HG03066 (cell line): ENCODE measurements around the gene MACF1.
"Not testable (repeated sequence)": the region's sequence is repeated elsewhere in the genome, so short reads cannot be mapped to it uniquely, and the experiment has no call there.

Source experiments
- ATAC-seq: cut with Tn5 transposase; IDR thresholded peaks from one replicate; pipeline ENCODE4 v1.9.1; 2021; ENCODE audit warnings: low read depth; ENCODE audit not compliant: unreplicated experiment

Gene MACF1

GRCh38 chr1:39524591-39525365, 320.3 kb downstream of the MACF1 start:
- ATAC-seq: no peak

GRCh38 chr1:39525366-39526165, 321.1 kb downstream of the MACF1 start:
- ATAC-seq: peak; percentile 91

- ATAC-seq: no peak
Observed at GRCh38 chr1:39526466-39527189, 322.1 kb downstream of the MACF1 start.

- ATAC-seq: not testable (repeated sequence)
Observed at GRCh38 chr1:39527190-39527579, 322.7 kb downstream of the MACF1 start.

GRCh38 chr1:39528082-39528481, 323.6 kb downstream of the MACF1 start:
- ATAC-seq: no peak

GRCh38 chr1:39529901-39530535, 325.5 kb downstream of the MACF1 start:
- no peak for ATAC-seq

- no peak for ATAC-seq
Observed at GRCh38 chr1:39531526-39531925, 327.0 kb downstream of the MACF1 start.

GRCh38 chr1:39533442-39533841, 328.9 kb downstream of the MACF1 start:
- no peak for ATAC-seq
